HEK293 (cell line): ENCODE data around the gene HAO2.

Source experiments
- RBAK ChIP-seq: fragments of 450-650 bp; formaldehyde crosslinking; IDR thresholded peaks from 2 replicates; pipeline ENCODE4 v1.5.1; 2016; ENCODE audit warnings: missing biosample characterization, missing genetic modification characterization
- SP2 ChIP-seq: fragments of 450-650 bp; formaldehyde crosslinking; IDR thresholded peaks from 2 replicates; pipeline ENCODE4 v1.5.1; 2016; ENCODE audit warnings: missing biosample characterization, missing genetic modification characterization
- ZNF132 ChIP-seq: fragments of 450-650 bp; formaldehyde crosslinking; IDR thresholded peaks from 2 replicates; pipeline ENCODE4 v1.5.1; 2017; ENCODE audit warnings: missing biosample characterization, missing genetic modification characterization, borderline replicate concordance
- ZNF138 ChIP-seq: fragments of 450-650 bp; formaldehyde crosslinking; IDR thresholded peaks from 2 replicates; pipeline ENCODE4 v1.5.1; 2016; ENCODE audit warnings: missing biosample characterization, missing genetic modification characterization, borderline replicate concordance
- ZNF19 ChIP-seq: fragments of 450-650 bp; formaldehyde crosslinking; IDR thresholded peaks from 2 replicates; pipeline ENCODE4; 2016; ENCODE audit warnings: missing biosample characterization, missing genetic modification characterization, low read depth
- ZNF629 ChIP-seq: fragments of 450-650 bp; formaldehyde crosslinking; IDR thresholded peaks from 2 replicates; pipeline ENCODE4 v1.5.1; 2017; ENCODE audit warnings: missing biosample characterization, missing genetic modification characterization
- TF ChIP-seq, protein P1 (sequence below): fragments of 450-650 bp; formaldehyde crosslinking; IDR thresholded peaks from 2 replicates; pipeline ENCODE4 v1.5.1; 2016; ENCODE audit warnings: missing biosample characterization, missing genetic modification characterization, low read depth
- TF ChIP-seq, protein P2 (sequence below): fragments of 450-650 bp; formaldehyde crosslinking; conservative IDR thresholded peaks from 2 replicates; pipeline ENCODE4 v1.5.1; 2016; ENCODE audit warnings: low read depth, missing biosample characterization, missing genetic modification characterization
- TF ChIP-seq, protein P3 (sequence below): fragments of 450-650 bp; formaldehyde crosslinking; IDR thresholded peaks from 2 replicates; pipeline ENCODE4 v1.5.1; 2016; ENCODE audit warnings: missing biosample characterization, missing genetic modification characterization

DNA sequence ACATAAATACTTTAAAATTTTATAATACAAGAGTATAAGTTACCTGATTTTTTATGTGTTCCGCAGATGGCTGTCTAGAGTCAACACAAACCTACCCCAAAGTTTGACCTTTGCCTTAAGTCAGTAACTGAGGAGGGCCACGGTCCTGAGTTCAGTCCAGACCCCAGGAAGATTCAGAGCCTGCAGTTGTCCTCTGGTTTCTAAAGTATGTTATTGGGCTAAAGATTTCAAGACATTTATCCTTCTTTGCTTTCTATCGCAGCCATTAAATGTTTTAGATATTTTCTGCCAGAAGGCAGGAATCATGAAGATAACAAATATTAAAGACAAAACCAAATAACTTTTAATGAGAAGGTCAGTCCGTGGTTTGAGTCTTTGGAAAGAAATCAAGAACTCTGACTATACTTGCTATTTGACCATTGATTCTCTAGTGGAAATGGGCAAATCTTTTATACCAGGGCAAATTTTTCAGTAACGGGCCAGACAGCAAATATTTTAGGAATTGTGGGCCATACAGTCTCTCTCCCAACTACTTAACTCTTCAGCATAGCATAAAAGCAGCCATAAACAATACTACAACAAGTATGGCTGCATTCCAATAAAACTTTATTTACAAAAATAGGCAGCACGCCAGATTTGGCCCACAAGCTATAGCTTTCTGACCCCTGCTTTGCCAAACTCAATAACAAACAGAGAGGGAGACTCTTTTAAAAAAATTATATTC lies 38.0 kb upstream of the HAO2 start:
- TF ChIP-seq ZNF138 (tag by site-specific recombination) (no peak), RBAK (tag by site-specific recombination) (no peak), SP2 (tag by site-specific recombination) (no peak), ZNF19 (no peak), ZNF629 (tag by site-specific recombination) (no peak), ZNF132 (tag by site-specific recombination) (no peak)
- TF ChIP-seq, protein P1, sequence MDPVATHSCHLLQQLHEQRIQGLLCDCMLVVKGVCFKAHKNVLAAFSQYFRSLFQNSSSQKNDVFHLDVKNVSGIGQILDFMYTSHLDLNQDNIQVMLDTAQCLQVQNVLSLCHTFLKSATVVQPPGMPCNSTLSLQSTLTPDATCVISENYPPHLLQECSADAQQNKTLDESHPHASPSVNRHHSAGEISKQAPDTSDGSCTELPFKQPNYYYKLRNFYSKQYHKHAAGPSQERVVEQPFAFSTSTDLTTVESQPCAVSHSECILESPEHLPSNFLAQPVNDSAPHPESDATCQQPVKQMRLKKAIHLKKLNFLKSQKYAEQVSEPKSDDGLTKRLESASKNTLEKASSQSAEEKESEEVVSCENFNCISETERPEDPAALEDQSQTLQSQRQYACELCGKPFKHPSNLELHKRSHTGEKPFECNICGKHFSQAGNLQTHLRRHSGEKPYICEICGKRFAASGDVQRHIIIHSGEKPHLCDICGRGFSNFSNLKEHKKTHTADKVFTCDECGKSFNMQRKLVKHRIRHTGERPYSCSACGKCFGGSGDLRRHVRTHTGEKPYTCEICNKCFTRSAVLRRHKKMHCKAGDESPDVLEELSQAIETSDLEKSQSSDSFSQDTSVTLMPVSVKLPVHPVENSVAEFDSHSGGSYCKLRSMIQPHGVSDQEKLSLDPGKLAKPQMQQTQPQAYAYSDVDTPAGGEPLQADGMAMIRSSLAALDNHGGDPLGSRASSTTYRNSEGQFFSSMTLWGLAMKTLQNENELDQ: no peak
- TF ChIP-seq, protein P2, sequence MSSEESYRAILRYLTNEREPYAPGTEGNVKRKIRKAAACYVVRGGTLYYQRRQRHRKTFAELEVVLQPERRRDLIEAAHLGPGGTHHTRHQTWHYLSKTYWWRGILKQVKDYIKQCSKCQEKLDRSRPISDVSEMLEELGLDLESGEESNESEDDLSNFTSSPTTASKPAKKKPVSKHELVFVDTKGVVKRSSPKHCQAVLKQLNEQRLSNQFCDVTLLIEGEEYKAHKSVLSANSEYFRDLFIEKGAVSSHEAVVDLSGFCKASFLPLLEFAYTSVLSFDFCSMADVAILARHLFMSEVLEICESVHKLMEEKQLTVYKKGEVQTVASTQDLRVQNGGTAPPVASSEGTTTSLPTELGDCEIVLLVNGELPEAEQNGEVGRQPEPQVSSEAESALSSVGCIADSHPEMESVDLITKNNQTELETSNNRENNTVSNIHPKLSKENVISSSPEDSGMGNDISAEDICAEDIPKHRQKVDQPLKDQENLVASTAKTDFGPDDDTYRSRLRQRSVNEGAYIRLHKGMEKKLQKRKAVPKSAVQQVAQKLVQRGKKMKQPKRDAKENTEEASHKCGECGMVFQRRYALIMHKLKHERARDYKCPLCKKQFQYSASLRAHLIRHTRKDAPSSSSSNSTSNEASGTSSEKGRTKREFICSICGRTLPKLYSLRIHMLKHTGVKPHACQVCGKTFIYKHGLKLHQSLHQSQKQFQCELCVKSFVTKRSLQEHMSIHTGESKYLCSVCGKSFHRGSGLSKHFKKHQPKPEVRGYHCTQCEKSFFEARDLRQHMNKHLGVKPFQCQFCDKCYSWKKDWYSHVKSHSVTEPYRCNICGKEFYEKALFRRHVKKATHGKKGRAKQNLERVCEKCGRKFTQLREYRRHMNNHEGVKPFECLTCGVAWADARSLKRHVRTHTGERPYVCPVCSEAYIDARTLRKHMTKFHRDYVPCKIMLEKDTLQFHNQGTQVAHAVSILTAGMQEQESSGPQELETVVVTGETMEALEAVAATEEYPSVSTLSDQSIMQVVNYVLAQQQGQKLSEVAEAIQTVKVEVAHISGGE (tag by site-specific recombination): no peak
- TF ChIP-seq, protein P3, sequence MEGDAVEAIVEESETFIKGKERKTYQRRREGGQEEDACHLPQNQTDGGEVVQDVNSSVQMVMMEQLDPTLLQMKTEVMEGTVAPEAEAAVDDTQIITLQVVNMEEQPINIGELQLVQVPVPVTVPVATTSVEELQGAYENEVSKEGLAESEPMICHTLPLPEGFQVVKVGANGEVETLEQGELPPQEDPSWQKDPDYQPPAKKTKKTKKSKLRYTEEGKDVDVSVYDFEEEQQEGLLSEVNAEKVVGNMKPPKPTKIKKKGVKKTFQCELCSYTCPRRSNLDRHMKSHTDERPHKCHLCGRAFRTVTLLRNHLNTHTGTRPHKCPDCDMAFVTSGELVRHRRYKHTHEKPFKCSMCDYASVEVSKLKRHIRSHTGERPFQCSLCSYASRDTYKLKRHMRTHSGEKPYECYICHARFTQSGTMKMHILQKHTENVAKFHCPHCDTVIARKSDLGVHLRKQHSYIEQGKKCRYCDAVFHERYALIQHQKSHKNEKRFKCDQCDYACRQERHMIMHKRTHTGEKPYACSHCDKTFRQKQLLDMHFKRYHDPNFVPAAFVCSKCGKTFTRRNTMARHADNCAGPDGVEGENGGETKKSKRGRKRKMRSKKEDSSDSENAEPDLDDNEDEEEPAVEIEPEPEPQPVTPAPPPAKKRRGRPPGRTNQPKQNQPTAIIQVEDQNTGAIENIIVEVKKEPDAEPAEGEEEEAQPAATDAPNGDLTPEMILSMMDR (tag by site-specific recombination): no peak
